Adrenal gland (tissue), 12 donors: ENCODE data around the gene ADAMTS17. TPM values are rescaled to one million over a fixed set of nuclear protein-coding genes. Genes with fewer than 3 reads are reported as not detected.

Experiments
- DNase-seq, 7 donors: peaks; one replicate each; pipeline ENCODE4 v3.0.0-alpha.2; 2019 to 2020
- H3K27ac ChIP-seq, 5 donors: fragments of 200-600 bp; sonication (generic) in 4 of 5; 1 replicate in 3 of 5; 2 replicates in 2 of 5; pipeline versions ENCODE4 v1.5.1 to v1.8.0; 2016 to 2020; ENCODE audit warnings: mild to moderate bottlenecking in 1 of 5
- H3K27me3 ChIP-seq: fragments of 200-600 bp; 2 replicates; pipeline ENCODE4 v1.8.0; 2021
- H3K36me3 ChIP-seq, 2 donors: fragments of 200-600 bp; replicated peaks in 1 of 2; 1 replicate in 1 of 2; 2 replicates in 1 of 2; pipeline versions ENCODE4 v1.5.1 to v1.8.0; 2018 to 2022
- H3K4me1 ChIP-seq, 2 donors: fragments of 200-600 bp; replicated peaks in 1 of 2; 1 replicate in 1 of 2; 2 replicates in 1 of 2; pipeline versions ENCODE4 v1.5.1 to v1.8.0; 2018 to 2021
- H3K4me3 ChIP-seq, 4 donors: fragments of 200-600 bp; sonication (generic) in 3 of 4; one replicate each; pipeline ENCODE4 v1.5.1; 2016 to 2018
- H3K9me3 ChIP-seq, 3 donors: fragments of 200-600 bp; sonication (generic) in 1 of 3; replicated peaks in 1 of 3; 1 replicate in 2 of 3; 2 replicates in 1 of 3; pipeline versions ENCODE4 v1.5.1 to v1.8.0; 2016 to 2021
- POLR2A ChIP-seq, 2 donors: fragments of 450-650 bp; IDR thresholded peaks; one replicate each; pipeline ENCODE4 v1.6.1; 2017; ENCODE audit warnings: antibody characterized with exemption in 2 of 2, mild to moderate bottlenecking in 2 of 2, moderate library complexity in 1 of 2
- WGBS, 4 donors: extraction: QIAGEN DNeasy Blood & Tissue Kit in 2 of 4; methylation state at CpG; one replicate each; pipeline versions ENCODE4 v1.1.5 to v1.1.7; 2013 to 2017; 5-methylcytosine and 5-hydroxymethylcytosine counted together
- intact Hi-C, 2 donors: fragments of 100-400 bp; cut with DNase I; formaldehyde crosslinking; loops; one replicate each; pipeline versions ENCODE4 v1.14.1 to v1.15.0; 2022 to 2023
- polyA plus RNA-seq, 3 donors: library from polyadenylated mRNA; stranded (reverse); fragments of 200-250 nt in 2 of 3; fragments of 350-450 nt in 1 of 3; fragmentation: Illumina TruSeq in 1 of 3; extraction: RNeasy Lipid Tissue Mini Kit (QIAGEN cat#74804) in 1 of 3; gene quantifications; one replicate each; pipeline ENCODE4 v1.2.3, GENCODE V29; 2013 to 2014
- total RNA-seq, 9 donors: library from RNA; depleted of rRNA in 4 of 9; stranded (reverse); fragments of >200 nt in 4 of 9; fragments of 120-200 nt in 1 of 9; fragmentation: NEBNext Ultra II Directional in 1 of 9; extraction: Animal tissue kit (Norgen Biotek cat#: 25700) in 1 of 9; gene quantifications; one replicate each; pipeline versions ENCODE4 v1.1.0 to v1.2.4, GENCODE V29; 2013 to 2023
- TF ChIP-seq, protein P1 (sequence below), 6 experiments: fragments of 450-650 bp in 4 of 6; fragments of 200-600 bp in 2 of 6; sonication (generic) in 1 of 6; IDR thresholded peaks; 1 replicate in 5 of 6; 2 replicates in 1 of 6; pipeline versions ENCODE4 v1.5.1 to v1.8.0; 2016 to 2021; ENCODE audit warnings: antibody characterized with exemption in 6 of 6, mild to moderate bottlenecking in 2 of 6, moderate library complexity in 1 of 6
- donor health status: healthy with polysubstance abuse.
- donor health status: Bipolar disorder and iron deficiency.
- donor health status: DM: yes; HTN: yes; CAD: no.
- donor health status: DM: no; HTN: no; CAD: no.
- donor health status: DM: no; HTN: no; CAD: no.
- donor health status: DM: yes; HTN: yes; CAD: no.

Gene ADAMTS17
- total and polyA plus RNA-seq, 12 donors: 0.51 to 14.8 (median 2.9) TPM

DNA sequence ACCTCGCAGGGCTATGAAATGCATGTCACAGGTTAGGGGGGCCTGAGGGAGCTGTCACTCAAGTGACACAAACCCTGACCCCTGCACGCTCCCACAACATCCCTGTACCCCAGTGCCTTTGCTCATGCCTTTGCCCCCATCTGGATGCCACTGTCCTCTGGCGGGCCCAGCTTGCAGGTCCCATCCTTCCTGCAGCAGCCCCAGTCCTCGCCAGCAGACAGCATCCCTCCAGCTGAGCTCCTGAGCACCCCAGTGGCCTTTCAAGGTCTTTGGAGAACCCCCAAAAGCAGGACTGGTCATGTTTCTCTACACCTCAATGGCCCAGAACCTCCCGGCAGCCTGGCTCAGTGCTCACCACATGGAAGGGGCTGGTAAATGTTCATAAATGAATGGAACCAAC is 170.4 kb downstream of the ADAMTS17 start:
- Histone ChIP-seq H3K36me3 (no peaks in the 10 kb centered on the region), H3K27me3 (no peaks in the 10 kb centered on the region), H3K27ac (no peak overlapping the region), H3K9me3 (peaks cover 0 to 17% (median 0%) of the 10 kb centered on the region in 3 donors), H3K4me1 (no peaks in the 10 kb centered on the region), H3K4me3 (no peak overlapping the region)
- no peak for TF ChIP-seq POLR2A (IDR thresholded peaks at IDR 0.05)
- TF ChIP-seq, protein P1, sequence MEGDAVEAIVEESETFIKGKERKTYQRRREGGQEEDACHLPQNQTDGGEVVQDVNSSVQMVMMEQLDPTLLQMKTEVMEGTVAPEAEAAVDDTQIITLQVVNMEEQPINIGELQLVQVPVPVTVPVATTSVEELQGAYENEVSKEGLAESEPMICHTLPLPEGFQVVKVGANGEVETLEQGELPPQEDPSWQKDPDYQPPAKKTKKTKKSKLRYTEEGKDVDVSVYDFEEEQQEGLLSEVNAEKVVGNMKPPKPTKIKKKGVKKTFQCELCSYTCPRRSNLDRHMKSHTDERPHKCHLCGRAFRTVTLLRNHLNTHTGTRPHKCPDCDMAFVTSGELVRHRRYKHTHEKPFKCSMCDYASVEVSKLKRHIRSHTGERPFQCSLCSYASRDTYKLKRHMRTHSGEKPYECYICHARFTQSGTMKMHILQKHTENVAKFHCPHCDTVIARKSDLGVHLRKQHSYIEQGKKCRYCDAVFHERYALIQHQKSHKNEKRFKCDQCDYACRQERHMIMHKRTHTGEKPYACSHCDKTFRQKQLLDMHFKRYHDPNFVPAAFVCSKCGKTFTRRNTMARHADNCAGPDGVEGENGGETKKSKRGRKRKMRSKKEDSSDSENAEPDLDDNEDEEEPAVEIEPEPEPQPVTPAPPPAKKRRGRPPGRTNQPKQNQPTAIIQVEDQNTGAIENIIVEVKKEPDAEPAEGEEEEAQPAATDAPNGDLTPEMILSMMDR (IDR thresholded peaks at IDR 0.05): no peak
- intact Hi-C loops: no loop called here
- peak in 1 of 7 donors; percentile 28 for DNase-seq
- 95 to 97% (median 96%) methylated on average over 5 of the region's 5 CpGs for WGBS, 4 donors

DNA sequence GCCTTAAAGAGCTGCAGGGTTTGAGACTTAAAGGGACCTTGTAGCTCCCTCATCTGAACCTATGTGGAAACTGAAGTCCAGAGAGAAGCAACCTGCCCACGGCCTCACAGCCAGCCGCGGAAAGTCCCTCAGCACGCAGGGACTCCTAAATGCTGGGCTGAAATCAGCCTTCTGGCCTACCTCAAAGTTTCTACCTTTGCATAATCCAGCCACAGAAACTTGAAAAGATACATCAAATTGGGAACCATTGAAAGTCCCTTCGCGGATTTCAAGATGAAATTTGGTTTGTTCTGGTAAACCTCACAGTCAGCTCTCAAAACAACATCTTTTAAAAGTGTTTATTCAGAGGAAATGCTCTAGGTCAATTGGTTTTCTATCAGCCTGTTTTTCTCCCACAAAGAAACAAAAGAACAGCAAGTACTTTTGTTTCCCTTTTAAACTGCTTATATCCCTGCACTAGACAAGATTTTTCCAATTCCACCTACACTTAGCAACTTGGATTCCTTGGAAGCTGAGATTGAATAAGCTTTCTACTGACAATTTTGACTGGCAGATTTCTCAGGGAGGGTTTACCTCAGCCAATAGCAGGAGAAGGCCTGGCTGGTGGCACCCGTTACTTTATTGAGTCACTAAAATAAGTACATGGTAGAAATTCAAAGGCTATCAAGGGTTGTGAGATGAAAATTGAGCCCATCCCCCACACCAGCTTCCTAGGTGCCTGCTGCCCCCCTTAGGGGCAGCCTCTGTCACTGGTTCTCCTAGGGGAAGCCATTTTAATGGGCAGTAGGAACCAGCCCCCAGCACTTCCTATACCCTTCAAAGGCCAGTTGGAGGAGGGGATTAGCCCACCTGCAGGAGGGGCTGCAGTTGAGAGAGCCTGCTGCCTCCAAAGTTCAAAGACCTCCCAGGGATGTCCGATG is 171.2 kb downstream of the ADAMTS17 start:
- no peak overlapping the region for H3K4me3 ChIP-seq
- peaks cover 0 to 17% (median 0%) of the 10 kb centered on the region in 3 donors for H3K9me3 ChIP-seq
- H3K27ac ChIP-seq: no peak overlapping the region
- intact Hi-C loops: no loop called here
- no peaks in the 10 kb centered on the region for H3K27me3 ChIP-seq
- TF ChIP-seq POLR2A (IDR thresholded peaks at IDR 0.05): no peak
- TF ChIP-seq, protein P1 (IDR thresholded peaks at IDR 0.05): no peak
- H3K36me3 ChIP-seq: no peaks in the 10 kb centered on the region
- DNase-seq: peak in 1 of 7 donors; percentile 36
- H3K4me1 ChIP-seq: no peaks in the 10 kb centered on the region
- WGBS, 4 donors: 87 to 90% (median 88%) methylated on average over 4 to 8 of the region's 8 CpGs

DNA sequence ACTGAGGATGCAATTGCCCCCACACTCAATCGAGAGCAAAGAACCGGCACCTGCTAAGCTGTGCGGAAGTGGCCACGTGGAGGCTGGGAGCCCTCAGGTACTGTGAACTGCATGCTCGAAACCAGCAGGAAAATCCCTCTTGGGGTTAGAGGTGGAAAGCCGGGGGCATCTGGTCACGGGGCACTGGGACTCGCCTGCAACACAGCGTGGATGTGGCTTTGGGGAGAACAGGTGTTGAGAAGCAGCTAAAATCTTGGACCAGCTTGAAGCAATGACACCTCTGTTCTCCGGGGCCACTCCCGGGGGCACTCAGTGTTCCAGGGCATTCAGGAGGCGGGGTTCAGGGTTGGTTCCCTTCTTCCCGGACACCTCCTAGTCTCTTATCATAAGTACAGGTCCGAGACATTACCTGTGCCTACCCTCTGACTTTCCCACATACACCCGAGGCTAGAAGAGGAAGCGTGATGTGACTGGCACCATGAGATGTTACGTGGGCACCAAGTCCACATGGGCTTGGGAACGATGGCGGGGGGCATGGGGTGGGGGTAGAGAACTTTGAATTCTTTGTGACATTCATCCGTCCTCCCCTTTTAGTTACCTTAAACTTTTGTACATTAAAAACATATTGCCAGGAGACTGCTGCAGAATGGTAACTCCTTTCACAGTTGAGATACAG is 172.0 kb downstream of the ADAMTS17 start:
- 92 to 94% (median 93%) methylated on average over 15 to 20 of the region's 20 CpGs for WGBS, 4 donors
- peak in 1 of 7 donors; percentile 33 for DNase-seq
- intact Hi-C loops: no loop called here
- H3K27me3 ChIP-seq: no peaks in the 10 kb centered on the region
- no peaks in the 10 kb centered on the region for H3K36me3 ChIP-seq
- H3K4me1 ChIP-seq: no peaks in the 10 kb centered on the region
- no peak overlapping the region for H3K27ac ChIP-seq
- H3K9me3 ChIP-seq: peaks cover 0 to 17% (median 0%) of the 10 kb centered on the region in 3 donors
- TF ChIP-seq, protein P1 (IDR thresholded peaks at IDR 0.05): no peak
- no peak for TF ChIP-seq POLR2A (IDR thresholded peaks at IDR 0.05)
- H3K4me3 ChIP-seq: no peak overlapping the region

DNA sequence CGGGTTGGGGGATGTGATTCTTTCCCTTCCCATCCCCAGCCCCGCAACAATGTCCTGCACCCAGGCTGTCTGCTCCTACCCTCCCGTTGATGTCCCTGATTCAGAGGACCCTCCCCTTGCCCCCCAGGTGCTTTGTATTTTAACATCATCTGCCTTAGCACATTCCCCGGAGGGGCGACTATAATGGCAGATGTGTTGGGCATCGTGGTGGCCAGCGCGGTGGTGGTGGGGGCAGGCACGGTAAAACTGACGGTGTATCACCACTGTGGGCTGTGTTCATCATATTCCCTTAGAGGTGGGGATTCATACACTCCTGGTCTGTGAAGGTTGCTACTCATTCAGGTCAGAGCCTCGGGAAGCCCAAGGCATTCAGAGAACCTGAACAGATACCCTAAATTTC is 173.0 kb downstream of the ADAMTS17 start:
- Histone ChIP-seq H3K4me1 (no peaks in the 10 kb centered on the region), H3K27ac (no peak overlapping the region), H3K27me3 (no peaks in the 10 kb centered on the region), H3K9me3 (peaks cover 0 to 17% (median 0%) of the 10 kb centered on the region in 3 donors), H3K4me3 (no peak overlapping the region), H3K36me3 (no peaks in the 10 kb centered on the region)
- 93 to 94% (median 94%) methylated on average over 10 to 11 of the region's 11 CpGs for WGBS, 4 donors
- no peak for TF ChIP-seq POLR2A (IDR thresholded peaks at IDR 0.05)
- TF ChIP-seq, protein P1 (IDR thresholded peaks at IDR 0.05): no peak
- intact Hi-C loops: no loop called here
- peak in 1 of 7 donors; percentile 13 for DNase-seq
